Stomach smooth muscle (tissue), 2 donors: Measurements from ENCODE around the gene NEK10.
"Not testable (repeated sequence)": the region's sequence is repeated elsewhere in the genome, so short reads cannot be mapped to it uniquely, and the experiment has no call there.

Experiments used
- H3K27ac ChIP-seq: one replicate; pipeline ENCODE4 v1.7.0; 2013; ENCODE audit warnings: mild to moderate bottlenecking, low read length, inconsistent platforms
- H3K27me3 ChIP-seq, 2 donors: one replicate each; pipeline ENCODE4 v1.7.0; 2013; ENCODE audit warnings: low read length in 2 of 2; ENCODE audit not compliant: insufficient read depth in 2 of 2, control insufficient read depth in 1 of 2
- H3K36me3 ChIP-seq, 2 donors: one replicate each; pipeline ENCODE4 v1.7.0; 2013; ENCODE audit warnings: low read length in 2 of 2; ENCODE audit not compliant: control insufficient read depth in 2 of 2, insufficient read depth in 2 of 2
- H3K4me1 ChIP-seq: one replicate; pipeline ENCODE4 v1.7.0; 2013; ENCODE audit warnings: low read length; ENCODE audit not compliant: control insufficient read depth, insufficient read depth
- H3K4me3 ChIP-seq, 2 donors: one replicate each; pipeline ENCODE4 v1.7.0; 2013; ENCODE audit warnings: low read length in 2 of 2
- H3K9ac ChIP-seq, 2 donors: one replicate each; pipeline ENCODE4 v1.7.0; 2013; ENCODE audit warnings: low read length in 2 of 2, mild to moderate bottlenecking in 1 of 2
- H3K9me3 ChIP-seq, 2 donors: one replicate each; pipeline ENCODE4 v1.7.0; 2013; ENCODE audit warnings: low read length in 2 of 2; ENCODE audit not compliant: control insufficient read depth in 2 of 2
- donor health status: healthy.
- donor health status: Pancreatic carcinoma.

The NEK10 gene, protein sequence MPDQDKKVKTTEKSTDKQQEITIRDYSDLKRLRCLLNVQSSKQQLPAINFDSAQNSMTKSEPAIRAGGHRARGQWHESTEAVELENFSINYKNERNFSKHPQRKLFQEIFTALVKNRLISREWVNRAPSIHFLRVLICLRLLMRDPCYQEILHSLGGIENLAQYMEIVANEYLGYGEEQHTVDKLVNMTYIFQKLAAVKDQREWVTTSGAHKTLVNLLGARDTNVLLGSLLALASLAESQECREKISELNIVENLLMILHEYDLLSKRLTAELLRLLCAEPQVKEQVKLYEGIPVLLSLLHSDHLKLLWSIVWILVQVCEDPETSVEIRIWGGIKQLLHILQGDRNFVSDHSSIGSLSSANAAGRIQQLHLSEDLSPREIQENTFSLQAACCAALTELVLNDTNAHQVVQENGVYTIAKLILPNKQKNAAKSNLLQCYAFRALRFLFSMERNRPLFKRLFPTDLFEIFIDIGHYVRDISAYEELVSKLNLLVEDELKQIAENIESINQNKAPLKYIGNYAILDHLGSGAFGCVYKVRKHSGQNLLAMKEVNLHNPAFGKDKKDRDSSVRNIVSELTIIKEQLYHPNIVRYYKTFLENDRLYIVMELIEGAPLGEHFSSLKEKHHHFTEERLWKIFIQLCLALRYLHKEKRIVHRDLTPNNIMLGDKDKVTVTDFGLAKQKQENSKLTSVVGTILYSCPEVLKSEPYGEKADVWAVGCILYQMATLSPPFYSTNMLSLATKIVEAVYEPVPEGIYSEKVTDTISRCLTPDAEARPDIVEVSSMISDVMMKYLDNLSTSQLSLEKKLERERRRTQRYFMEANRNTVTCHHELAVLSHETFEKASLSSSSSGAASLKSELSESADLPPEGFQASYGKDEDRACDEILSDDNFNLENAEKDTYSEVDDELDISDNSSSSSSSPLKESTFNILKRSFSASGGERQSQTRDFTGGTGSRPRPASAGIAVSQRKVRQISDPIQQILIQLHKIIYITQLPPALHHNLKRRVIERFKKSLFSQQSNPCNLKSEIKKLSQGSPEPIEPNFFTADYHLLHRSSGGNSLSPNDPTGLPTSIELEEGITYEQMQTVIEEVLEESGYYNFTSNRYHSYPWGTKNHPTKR

GRCh38 chr3:27368831-27369607, at the start of gene NEK10:
NEK10 (minus strand) TSS chr3:27369383; CDS start chr3:27352882, 16,501 bp downstream.
- H3K36me3 ChIP-seq = peaks cover 0 to 2% of the 10 kb centered on the region in 2 donors
- H3K9ac ChIP-seq = peak within 1 kb of the TSS; percentile 52 to 59
- H3K27me3 ChIP-seq = no peaks in the 10 kb centered on the region
- peak within 1 kb of the TSS; percentile 90 for H3K4me3 ChIP-seq
- no peak within 1 kb of the TSS for H3K27ac ChIP-seq
- peaks cover 10% of the 10 kb centered on the region for H3K4me1 ChIP-seq
- H3K9me3 ChIP-seq = no peaks in the 10 kb centered on the region

- Histone ChIP-seq H3K36me3 (peaks cover 7 to 15% of the 10 kb centered on the region in 2 donors), H3K9ac (no peak overlapping the region), H3K27ac (no peak overlapping the region), H3K27me3 (no peaks in the 10 kb centered on the region), H3K4me3 (no peak overlapping the region), H3K4me1 (no peaks in the 10 kb centered on the region), H3K9me3 (no peaks in the 10 kb centered on the region)
These were observed 46.0 kb upstream of the NEK10 start for GRCh38 chr3:27415202-27415601.

DNA sequence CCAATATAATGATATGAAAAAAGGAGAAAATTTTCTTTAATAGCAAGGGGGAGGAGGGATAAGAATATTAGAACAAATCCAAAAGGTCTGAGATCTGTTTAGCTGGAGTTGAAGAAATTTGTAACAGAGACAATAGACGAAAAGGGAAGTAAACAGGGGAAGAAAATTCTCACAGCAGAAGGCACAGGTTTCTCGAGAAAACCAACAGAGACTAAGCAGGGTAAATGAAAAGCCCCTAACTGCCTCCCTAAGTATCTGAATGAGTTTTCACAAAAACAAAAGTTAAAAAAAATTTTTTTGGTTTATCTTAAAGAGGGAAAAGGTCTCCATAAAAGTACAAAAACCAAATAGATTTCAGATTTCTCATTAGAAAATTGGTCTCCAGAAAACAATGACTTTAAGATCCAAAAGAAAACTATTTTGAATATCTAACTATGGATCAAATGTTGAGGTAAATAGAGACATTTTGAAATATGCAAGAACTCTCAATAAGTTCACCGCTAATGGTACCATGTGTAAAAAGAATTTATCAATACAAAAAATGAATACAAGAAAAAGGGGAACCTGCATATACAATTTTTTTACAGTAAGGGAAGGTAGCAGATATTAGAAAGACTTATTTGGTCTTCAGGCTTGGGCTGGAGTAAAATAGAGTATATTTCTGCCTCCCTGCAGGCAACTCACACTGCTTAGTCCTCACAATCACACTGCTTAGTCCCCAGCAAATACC, 23.9 kb upstream of the NEK10 start:
- no peak overlapping the region for H3K4me3 ChIP-seq
- no peaks in the 10 kb centered on the region for H3K27me3 ChIP-seq
- peaks cover 7 to 15% of the 10 kb centered on the region in 2 donors for H3K36me3 ChIP-seq
- no peaks in the 10 kb centered on the region for H3K4me1 ChIP-seq
- no peak overlapping the region for H3K9ac ChIP-seq
- no peaks in the 10 kb centered on the region for H3K9me3 ChIP-seq
- no peak overlapping the region for H3K27ac ChIP-seq

DNA sequence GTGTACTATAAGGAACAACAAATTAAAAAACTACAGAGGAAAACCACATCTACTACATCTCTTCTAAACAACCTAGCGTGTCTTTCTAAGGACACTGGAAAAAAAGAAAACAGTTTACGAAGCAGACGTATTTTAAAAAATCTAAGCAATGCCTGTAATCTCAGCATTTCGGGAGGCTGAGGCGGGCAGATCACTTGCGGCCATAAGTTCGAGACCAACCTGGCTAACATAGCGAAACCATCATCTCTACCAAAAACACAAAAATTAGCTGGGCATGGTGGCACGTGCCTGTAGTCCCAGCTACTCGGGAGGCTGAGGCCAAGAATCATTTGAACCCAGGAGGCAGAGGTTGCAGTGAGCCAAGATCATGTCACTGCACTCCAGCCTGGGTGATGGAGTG, 23.2 kb upstream of the NEK10 start:
- H3K9ac ChIP-seq, H3K4me1 ChIP-seq: not testable (repeated sequence)
- H3K36me3 ChIP-seq = peaks cover 3 to 11% of the 10 kb centered on the region in 2 donors

GRCh38 chr3:27391796-27392195, 22.6 kb upstream of the NEK10 start:
- no peaks in the 10 kb centered on the region for H3K27me3 ChIP-seq
- peak overlapping the region in 1 of 2 donors; percentile 20 for H3K9ac ChIP-seq
- no peaks in the 10 kb centered on the region for H3K4me1 ChIP-seq
- no peak overlapping the region for H3K4me3 ChIP-seq
- H3K27ac ChIP-seq = no peak overlapping the region
- no peaks in the 10 kb centered on the region for H3K9me3 ChIP-seq
- peaks cover 2 to 11% of the 10 kb centered on the region in 2 donors for H3K36me3 ChIP-seq

More for the DNA sequence above, 23.2 kb upstream of the NEK10 start:
- not testable (repeated sequence) for H3K4me3 ChIP-seq, H3K27ac ChIP-seq, H3K27me3 ChIP-seq, H3K9me3 ChIP-seq

DNA sequence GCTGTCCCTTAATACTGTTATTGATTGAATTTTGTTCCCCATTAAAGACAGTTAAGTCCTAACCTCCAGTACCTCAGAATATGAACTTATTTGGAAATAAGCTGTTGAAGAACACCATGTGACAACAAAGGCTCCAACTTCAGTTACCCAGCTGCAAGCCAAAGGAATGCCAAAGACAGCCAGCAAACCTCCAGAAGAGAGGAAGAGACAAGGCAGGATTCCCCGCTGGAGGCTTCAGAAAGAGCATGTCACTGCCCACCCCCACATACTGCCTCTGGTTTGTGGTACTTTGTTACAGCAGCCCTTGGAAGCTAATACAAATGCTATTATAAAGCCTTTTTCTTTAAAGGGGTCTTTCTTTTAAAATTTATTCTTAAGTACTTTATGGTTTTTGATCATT, 18.4 kb upstream of the NEK10 start:
- Histone ChIP-seq H3K9ac (no peak overlapping the region), H3K4me1 (no peaks in the 10 kb centered on the region), H3K27me3 (no peaks in the 10 kb centered on the region), H3K9me3 (no peaks in the 10 kb centered on the region), H3K4me3 (no peak overlapping the region), H3K36me3 (peaks cover 2 to 12% of the 10 kb centered on the region in 2 donors), H3K27ac (no peak overlapping the region)

DNA sequence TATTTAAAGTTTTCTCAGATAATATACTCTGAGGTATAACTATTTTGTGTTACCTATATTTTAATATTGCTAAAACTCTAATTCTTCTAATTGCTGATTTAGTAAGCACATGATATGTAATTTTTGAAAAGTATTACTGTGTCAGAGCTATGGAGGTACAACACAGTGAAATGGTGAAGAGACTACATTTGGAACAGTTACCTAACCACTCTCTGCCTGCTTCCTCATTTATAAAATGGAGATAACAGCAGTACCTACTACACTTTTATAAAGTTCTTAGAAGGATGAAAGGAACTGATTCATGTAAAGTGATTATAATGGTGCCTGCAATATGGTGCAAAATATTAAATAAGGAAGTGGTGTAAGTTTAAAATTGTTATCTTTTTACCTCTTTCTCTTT, 16.3 kb upstream of the NEK10 start:
- H3K36me3 ChIP-seq = peaks cover 2 to 9% of the 10 kb centered on the region in 2 donors
- H3K27ac ChIP-seq = no peak overlapping the region
- no peak overlapping the region for H3K9ac ChIP-seq
- H3K27me3 ChIP-seq = no peaks in the 10 kb centered on the region
- H3K4me3 ChIP-seq = no peak overlapping the region
- H3K9me3 ChIP-seq = no peaks in the 10 kb centered on the region
- no peaks in the 10 kb centered on the region for H3K4me1 ChIP-seq

DNA sequence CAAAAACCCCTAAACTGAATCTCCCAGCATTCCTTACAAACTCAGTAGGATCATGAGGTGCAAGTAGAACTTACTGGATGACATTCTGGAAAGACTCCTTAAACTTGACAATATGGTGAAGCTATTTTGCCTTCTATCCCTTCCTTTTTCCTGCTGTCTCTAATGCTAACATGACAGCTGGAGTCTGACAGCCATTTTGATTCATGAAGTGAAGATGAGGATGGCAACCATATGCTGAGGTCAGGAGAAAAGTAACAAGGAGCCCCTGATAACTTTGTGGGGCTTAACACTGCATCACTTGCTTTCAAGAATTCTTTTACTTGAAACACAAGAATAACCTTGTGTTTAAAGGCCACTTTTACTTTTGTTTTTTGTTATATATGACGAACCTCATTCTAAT, 15.0 kb upstream of the NEK10 start:
- Histone ChIP-seq H3K36me3 (peaks cover 4 to 7% of the 10 kb centered on the region in 2 donors), H3K27me3 (no peaks in the 10 kb centered on the region), H3K4me3 (no peak overlapping the region), H3K9ac (no peak overlapping the region), H3K27ac (no peak overlapping the region), H3K9me3 (no peaks in the 10 kb centered on the region), H3K4me1 (no peaks in the 10 kb centered on the region)

DNA sequence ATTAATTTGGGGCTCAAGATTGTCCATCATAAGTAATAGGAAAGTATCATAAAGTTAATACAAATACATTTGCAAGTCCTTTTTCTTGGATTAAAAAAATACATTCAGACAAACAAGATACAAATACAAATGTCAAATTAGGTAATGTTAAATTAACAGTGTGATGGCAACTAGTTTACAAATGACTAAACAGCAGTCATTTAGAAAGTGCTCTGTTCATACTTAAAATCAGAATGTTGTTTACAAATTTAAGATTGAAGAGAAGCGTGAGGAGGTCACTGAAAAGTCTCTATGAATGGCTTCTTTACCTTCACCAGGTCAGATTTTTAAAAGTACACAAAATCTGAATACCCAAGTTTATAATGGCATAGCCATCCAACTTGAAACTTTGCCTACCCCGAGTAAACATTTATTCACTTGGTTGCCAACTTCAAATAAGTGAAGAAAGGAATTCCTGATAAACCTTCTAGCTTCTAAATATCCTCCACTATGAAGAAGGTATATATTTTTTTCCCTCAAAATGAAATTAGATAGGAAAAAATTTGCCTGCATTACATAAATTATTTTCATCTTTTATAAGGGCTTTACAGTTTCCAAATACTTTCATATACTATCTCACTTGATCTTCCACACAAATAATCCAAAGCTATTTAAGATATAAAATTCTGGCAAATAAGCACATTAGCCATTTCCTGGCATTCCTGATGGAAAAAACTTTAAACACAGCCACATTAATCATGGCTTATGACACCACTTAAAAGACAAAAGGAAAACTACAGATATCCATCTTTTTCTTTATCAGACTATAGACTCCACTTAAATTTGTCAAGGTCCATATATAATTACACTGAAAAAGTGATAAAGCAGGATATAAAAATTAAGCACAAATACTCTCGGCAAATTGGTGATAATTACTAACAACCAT, 11.5 kb upstream of the NEK10 start:
- peaks cover 4 to 9% of the 10 kb centered on the region in 2 donors for H3K36me3 ChIP-seq
- H3K4me3 ChIP-seq = no peak overlapping the region
- no peak overlapping the region for H3K27ac ChIP-seq
- H3K27me3 ChIP-seq = no peaks in the 10 kb centered on the region
- no peaks in the 10 kb centered on the region for H3K4me1 ChIP-seq
- H3K9ac ChIP-seq = no peak overlapping the region
- H3K9me3 ChIP-seq = no peaks in the 10 kb centered on the region
